HG02763 (cell line): ENCODE data around the gene ANKFN1.
"Not testable (repeated sequence)": the region's sequence is repeated elsewhere in the genome, so short reads cannot be mapped to it uniquely, and the experiment has no call there.

ENCODE experiments used
- ATAC-seq: cut with Tn5 transposase; IDR thresholded peaks from one replicate; pipeline ENCODE4 v1.9.1; 2021; ENCODE audit warnings: mild to moderate bottlenecking, moderate library complexity; ENCODE audit not compliant: unreplicated experiment

Gene ANKFN1

GRCh38 chr17:56288786-56289185, 135.5 kb downstream of the ANKFN1 start:
- not testable (repeated sequence) for ATAC-seq

GRCh38 chr17:56289321-56289720, 136.0 kb downstream of the ANKFN1 start:
- ATAC-seq: no peak

- no peak for ATAC-seq
Measured at GRCh38 chr17:56290101-56290801, 137.0 kb downstream of the ANKFN1 start.

- ATAC-seq: no peak
Measured at GRCh38 chr17:56290802-56291118, 137.5 kb downstream of the ANKFN1 start.

- no peak for ATAC-seq
Measured at GRCh38 chr17:56291226-56291805, 138.0 kb downstream of the ANKFN1 start.

GRCh38 chr17:56292010-56292409, 138.7 kb downstream of the ANKFN1 start:
- ATAC-seq: no peak

- ATAC-seq: no peak
Measured at GRCh38 chr17:56292578-56292977, 139.3 kb downstream of the ANKFN1 start.

GRCh38 chr17:56297184-56297583, 143.9 kb downstream of the ANKFN1 start:
- ATAC-seq: no peak

- ATAC-seq: no peak
Measured at GRCh38 chr17:56298846-56299245, 145.6 kb downstream of the ANKFN1 start.

- no peak for ATAC-seq
Measured at GRCh38 chr17:56300144-56300543, 146.9 kb downstream of the ANKFN1 start.

GRCh38 chr17:56305007-56305406, 151.7 kb downstream of the ANKFN1 start:
- no peak for ATAC-seq

GRCh38 chr17:56309897-56310296, 156.6 kb downstream of the ANKFN1 start:
- no peak for ATAC-seq

- no peak for ATAC-seq
Measured at GRCh38 chr17:56310782-56311181, 157.5 kb downstream of the ANKFN1 start.

- no peak for ATAC-seq
Measured at GRCh38 chr17:56313201-56313600, 159.9 kb downstream of the ANKFN1 start.

GRCh38 chr17:56314026-56314425, 160.8 kb downstream of the ANKFN1 start:
- ATAC-seq: no peak

- ATAC-seq: no peak
Measured at GRCh38 chr17:56314984-56315602, 161.8 kb downstream of the ANKFN1 start.

- ATAC-seq: no peak
Measured at GRCh38 chr17:56316604-56317003, 163.3 kb downstream of the ANKFN1 start.

GRCh38 chr17:56317351-56318208, 164.3 kb downstream of the ANKFN1 start:
- no peak for ATAC-seq

GRCh38 chr17:56319531-56319930, 166.3 kb downstream of the ANKFN1 start:
- ATAC-seq: no peak

GRCh38 chr17:56320443-56320842, 167.2 kb downstream of the ANKFN1 start:
- ATAC-seq: no peak

GRCh38 chr17:56322991-56323390, 169.7 kb downstream of the ANKFN1 start:
- no peak for ATAC-seq

GRCh38 chr17:56324676-56325075, 171.4 kb downstream of the ANKFN1 start:
- ATAC-seq: no peak
